Activated T-helper 17 cell treated with anti-CD3 and anti-CD28 coated beads, Interleukin-2, amount 50 U/mL, for 72 hours (primary cell): ENCODE results near the gene LSM10. TPM values are rescaled to one million over a fixed set of nuclear protein-coding genes. Genes with fewer than 3 reads are reported as not detected.

Experiments
- ATAC-seq: fragments of 150-1000 bp; cut with Tn5 transposase; replicated peaks from 2 replicates; pipeline ENCODE4 v1.10.0; 2021; ENCODE audit warnings: mild to moderate bottlenecking, moderate library complexity
- H3K27ac Mint-ChIP-seq: one replicate; pipeline ENCODE4 v1.8.0; 2022; ENCODE audit warnings: mixed read lengths
- H3K27me3 Mint-ChIP-seq: one replicate; pipeline ENCODE4 v1.8.0; 2022; ENCODE audit warnings: mixed read lengths
- H3K36me3 Mint-ChIP-seq: one replicate; pipeline ENCODE4 v1.8.0; 2022; ENCODE audit warnings: low read depth, mild to moderate bottlenecking, mixed read lengths
- H3K4me1 Mint-ChIP-seq: one replicate; pipeline ENCODE4 v1.8.0; 2022; ENCODE audit warnings: mixed read lengths
- H3K4me3 Mint-ChIP-seq: one replicate; pipeline ENCODE4 v1.8.0; 2022; ENCODE audit warnings: mild to moderate bottlenecking, mixed read lengths
- H3K9me3 Mint-ChIP-seq: one replicate; pipeline ENCODE4 v1.8.0; 2022; ENCODE audit warnings: mixed read lengths
- total RNA-seq, 2 donors: library from RNA; stranded (reverse); gene quantifications; one replicate each; pipeline ENCODE4 v1.2.3, GENCODE V29; 2022

The LSM10 gene
- 10 to 100 TPM; 24.6 to 59.6 TPM for total RNA-seq

DNA sequence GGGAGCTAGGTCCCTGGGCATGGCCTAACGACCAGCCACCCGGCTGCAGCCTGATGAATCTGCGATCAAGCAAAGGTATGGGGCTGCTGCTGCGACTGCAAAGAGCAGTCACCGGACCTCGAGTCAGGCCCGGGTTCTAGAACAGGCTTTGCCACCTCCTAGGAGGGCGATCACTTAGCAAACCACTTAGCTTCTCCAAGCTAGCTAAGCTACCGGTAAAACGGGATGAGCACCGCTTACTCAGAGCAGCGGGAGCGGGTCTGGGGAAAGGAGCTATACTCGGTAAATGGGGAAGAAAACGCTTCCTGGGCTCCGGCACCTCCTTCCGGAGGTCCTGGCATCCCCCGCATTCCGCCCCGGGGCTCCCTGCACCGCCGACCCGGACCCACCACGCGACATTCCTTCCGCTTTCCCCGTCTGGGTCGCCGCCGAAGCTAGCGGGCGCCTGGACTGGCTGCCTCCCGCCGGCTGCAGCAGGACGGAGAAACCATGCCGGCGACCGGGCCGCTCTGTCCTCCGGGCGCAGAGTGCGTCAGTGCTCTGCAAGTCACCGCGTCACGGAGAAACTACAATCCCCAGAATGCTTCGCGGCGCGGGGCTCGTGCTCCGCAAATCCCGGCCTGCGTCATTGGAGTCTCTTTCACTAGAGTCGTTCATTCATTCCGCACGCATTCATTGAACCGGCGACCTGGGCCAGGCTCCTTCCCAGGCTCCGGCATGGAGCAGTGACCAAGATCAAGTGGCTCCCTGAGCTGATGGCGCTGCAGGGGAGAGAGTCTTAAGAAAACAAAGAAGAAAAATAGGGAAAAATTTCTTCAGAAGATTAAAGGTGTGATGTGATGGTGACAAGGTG is at the start of gene LSM10:
LSM10 (minus strand) TSS at position 531 of the 853 bp plus-strand sequence. CDS start 3,779 bp downstream, outside the sequence.
- Mint-ChIP-seq H3K27me3 (no peaks in the 10 kb centered on the region), H3K36me3 (peaks cover 34% of the 10 kb centered on the region), H3K4me3 (peak within 1 kb of the TSS; percentile 89), H3K4me1 (peaks cover 23% of the 10 kb centered on the region), H3K9me3 (no peaks in the 10 kb centered on the region), H3K27ac (peak within 1 kb of the TSS; percentile 90)
- ATAC-seq: peak; percentile 76

DNA sequence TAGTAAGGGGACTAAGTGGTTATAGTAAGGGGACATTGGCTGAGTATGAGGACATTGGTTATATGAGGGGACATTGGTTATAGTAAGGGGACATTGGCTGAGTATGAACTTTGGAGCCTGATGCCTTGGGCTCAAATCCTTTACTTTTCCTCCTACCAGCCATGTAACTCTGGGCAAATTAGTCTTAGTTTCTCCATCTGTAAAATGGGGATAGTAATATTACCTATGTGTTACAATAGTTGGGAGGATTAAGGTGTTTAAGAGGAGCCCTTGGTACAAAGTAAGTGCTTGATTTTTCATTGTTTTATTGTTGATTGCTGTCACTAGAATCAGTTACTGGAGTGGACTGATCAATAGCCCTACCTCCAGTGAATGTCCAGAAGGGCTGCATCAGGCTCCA is 49.7 kb upstream of the LSM10 start:
- Mint-ChIP-seq H3K4me3 (no peak overlapping the region), H3K27me3 (no peaks in the 10 kb centered on the region), H3K9me3 (no peaks in the 10 kb centered on the region), H3K36me3 (peaks cover 5% of the 10 kb centered on the region), H3K27ac (no peak overlapping the region), H3K4me1 (peaks cover 5% of the 10 kb centered on the region)
- no peak for ATAC-seq

DNA sequence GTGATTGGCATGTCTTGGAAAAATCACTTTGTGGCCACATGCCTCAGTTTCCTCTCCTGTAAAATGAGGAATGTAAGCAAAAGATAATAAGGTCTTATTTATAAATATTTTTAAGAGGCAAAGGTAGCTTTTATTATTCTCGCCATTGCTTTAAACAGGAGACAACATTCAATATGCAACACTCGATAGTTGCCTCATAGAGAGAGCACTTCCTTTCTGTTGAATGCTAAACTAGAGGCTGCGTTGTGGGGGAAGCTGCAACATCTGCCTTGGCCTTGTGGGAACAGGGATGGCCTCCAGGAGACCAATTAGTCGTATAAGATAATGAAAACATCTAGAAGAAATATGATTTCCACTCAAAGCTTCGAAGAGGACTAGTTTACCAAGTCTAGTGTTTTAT is 49.0 kb upstream of the LSM10 start:
- ATAC-seq: no peak
- H3K4me3 Mint-ChIP-seq: no peak overlapping the region
- H3K9me3 Mint-ChIP-seq: no peaks in the 10 kb centered on the region
- H3K4me1 Mint-ChIP-seq: peaks cover 5% of the 10 kb centered on the region
- H3K27ac Mint-ChIP-seq: no peak overlapping the region
- peaks cover 5% of the 10 kb centered on the region for H3K36me3 Mint-ChIP-seq
- H3K27me3 Mint-ChIP-seq: no peaks in the 10 kb centered on the region

DNA sequence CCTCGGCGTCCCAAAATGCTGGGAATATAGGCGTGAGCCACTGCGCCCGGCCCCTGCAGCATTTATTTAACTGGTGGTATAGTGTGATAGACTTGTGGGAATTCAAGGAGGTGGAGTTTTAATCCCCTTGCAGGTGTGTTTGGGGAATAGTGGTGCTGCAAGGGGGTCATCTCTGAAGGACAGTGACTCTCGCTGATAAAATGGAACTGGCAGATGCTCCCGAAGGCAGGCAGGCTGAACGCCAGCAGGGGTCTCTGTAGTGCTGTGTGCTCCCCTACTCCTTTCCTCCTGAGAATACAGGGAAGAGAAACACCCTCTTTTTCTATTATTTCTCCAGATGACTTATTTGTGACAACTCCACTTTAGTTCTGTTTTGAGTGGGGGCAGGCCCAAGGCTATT is 48.6 kb upstream of the LSM10 start:
- Mint-ChIP-seq H3K27ac (no peak overlapping the region), H3K36me3 (peaks cover 5% of the 10 kb centered on the region), H3K27me3 (no peaks in the 10 kb centered on the region), H3K4me1 (peaks cover under 1% of the 10 kb centered on the region), H3K4me3 (no peak overlapping the region), H3K9me3 (no peaks in the 10 kb centered on the region)
- ATAC-seq: no peak

DNA sequence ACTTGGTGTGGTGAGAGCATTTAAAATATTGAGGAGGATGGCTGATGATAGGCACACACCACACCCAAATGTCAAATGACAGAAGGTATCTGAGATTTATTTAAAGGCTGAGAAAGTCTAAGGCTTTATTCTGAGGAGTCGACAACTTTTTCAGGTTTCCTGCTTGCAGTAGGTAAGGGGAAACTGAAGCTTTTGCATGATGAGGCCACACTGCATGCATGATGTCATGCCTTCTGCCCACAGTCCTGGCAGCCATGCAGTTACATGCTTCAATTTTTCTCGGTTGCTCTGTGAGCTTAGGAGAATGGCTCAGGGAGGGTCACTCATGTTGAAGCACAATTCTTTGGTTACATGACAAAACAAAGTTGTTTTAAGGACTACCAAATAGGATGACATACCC is 45.6 kb upstream of the LSM10 start:
- ATAC-seq: no peak
- H3K36me3 Mint-ChIP-seq: no peaks in the 10 kb centered on the region
- no peak overlapping the region for H3K4me3 Mint-ChIP-seq
- H3K4me1 Mint-ChIP-seq: no peaks in the 10 kb centered on the region
- no peaks in the 10 kb centered on the region for H3K27me3 Mint-ChIP-seq
- no peak overlapping the region for H3K27ac Mint-ChIP-seq
- no peaks in the 10 kb centered on the region for H3K9me3 Mint-ChIP-seq

DNA sequence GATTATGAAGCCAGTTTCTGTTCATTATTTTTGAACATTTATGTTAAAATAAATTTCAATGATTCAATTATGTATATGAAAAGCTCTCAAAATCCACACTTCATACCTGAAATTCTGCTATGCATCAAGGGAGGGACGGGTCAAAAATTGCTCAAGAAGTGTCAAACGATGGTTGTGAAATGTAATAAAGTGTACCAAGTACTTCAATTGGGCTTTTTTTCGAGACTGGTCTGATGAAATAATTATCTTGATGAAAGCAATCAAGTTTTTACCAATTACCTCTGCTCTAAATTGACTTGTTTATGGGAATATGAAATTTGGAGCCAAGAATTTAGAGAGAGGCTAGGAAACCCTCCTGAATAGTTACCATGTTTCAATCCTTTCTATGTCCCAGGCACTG is 44.6 kb upstream of the LSM10 start:
- Mint-ChIP-seq H3K27ac (no peak overlapping the region), H3K4me1 (no peaks in the 10 kb centered on the region), H3K27me3 (no peaks in the 10 kb centered on the region), H3K4me3 (no peak overlapping the region), H3K9me3 (no peaks in the 10 kb centered on the region), H3K36me3 (no peaks in the 10 kb centered on the region)
- no peak for ATAC-seq

DNA sequence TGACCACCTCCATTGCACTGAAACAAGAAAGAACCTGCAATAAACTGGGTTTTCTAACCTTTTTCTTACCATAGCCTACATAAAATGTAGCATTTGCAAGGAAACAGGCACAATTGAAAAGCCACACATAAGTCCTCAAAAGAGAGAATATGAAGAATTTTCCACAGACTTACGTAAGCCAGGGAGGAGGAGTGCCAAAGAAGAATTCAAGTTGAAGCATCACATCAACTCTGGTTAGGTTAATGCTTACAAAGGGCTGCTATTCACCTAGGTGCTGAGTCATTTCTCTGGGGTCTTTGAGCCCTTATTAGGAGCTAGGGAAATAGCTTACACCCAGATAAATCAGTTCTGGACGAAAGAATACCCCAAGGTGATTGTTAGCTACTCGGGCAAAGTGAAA is 42.9 kb upstream of the LSM10 start:
- Mint-ChIP-seq H3K27ac (no peak overlapping the region), H3K4me3 (no peak overlapping the region), H3K4me1 (peaks cover 3% of the 10 kb centered on the region), H3K27me3 (no peaks in the 10 kb centered on the region), H3K36me3 (no peaks in the 10 kb centered on the region), H3K9me3 (no peaks in the 10 kb centered on the region)
- ATAC-seq: no peak

DNA sequence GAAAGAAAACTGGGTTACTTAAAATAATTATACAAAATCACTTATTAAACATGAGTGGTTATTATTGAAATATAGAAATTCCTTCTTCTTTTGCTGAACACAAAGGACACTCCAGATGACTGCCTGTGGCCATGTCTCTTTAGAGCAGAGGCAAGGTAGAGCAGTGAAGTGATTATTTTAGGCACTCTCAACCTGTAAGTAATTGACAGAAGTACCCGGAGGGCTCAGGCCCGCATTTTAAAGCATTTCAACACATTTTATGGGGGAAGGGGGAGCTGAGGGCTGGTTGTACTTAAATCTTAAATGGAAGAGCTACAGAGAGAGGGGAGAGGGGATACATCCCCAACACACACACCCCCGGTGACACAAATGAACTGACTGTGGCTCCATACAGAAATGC is 42.3 kb upstream of the LSM10 start:
- H3K4me1 Mint-ChIP-seq: peaks cover 3% of the 10 kb centered on the region
- H3K9me3 Mint-ChIP-seq: no peaks in the 10 kb centered on the region
- no peak overlapping the region for H3K27ac Mint-ChIP-seq
- ATAC-seq: no peak
- H3K4me3 Mint-ChIP-seq: no peak overlapping the region
- H3K36me3 Mint-ChIP-seq: no peaks in the 10 kb centered on the region
- H3K27me3 Mint-ChIP-seq: no peaks in the 10 kb centered on the region

DNA sequence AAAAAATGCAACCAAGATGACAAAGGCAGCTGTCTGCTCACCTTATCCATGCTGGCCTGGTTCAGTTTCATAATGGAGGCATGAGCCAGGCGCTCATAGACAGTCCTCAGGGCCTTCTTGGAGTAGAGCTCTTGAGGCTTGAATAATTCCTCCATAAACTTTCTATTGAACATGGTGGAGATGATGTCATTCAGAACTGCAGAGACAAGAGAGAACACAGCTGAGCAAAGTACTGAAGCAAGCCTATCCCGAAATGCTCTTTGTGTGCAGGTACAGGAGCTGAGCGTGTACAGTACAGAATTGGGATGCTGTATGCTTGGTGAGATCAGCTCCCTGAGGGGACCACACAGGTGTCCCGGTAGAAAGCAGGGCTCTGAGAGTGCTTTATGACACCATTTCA is 41.0 kb upstream of the LSM10 start:
- Mint-ChIP-seq H3K27ac (no peak overlapping the region), H3K9me3 (no peaks in the 10 kb centered on the region), H3K4me1 (peaks cover 3% of the 10 kb centered on the region), H3K27me3 (no peaks in the 10 kb centered on the region), H3K36me3 (no peaks in the 10 kb centered on the region), H3K4me3 (no peak overlapping the region)
- ATAC-seq: no peak

DNA sequence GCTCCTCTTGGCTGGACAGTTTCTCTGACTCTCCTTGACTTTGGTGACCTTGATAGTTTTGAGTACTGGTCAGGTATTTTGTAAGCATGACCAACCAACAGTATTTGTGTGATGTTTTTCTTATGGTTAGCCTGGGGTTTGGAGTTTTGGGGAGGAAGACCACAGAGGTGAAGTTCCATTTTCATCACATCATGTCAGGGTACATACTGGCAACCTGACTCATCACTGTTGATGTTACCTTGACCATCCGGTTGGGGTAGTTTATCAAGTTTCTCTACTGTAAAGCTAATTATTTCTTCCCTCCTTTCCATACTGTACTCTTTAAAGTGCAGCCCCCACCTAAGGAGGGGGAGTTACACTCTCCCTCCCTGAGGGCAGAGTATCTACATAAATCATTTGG is 39.1 kb upstream of the LSM10 start:
- H3K4me3 Mint-ChIP-seq: no peak overlapping the region
- no peaks in the 10 kb centered on the region for H3K27me3 Mint-ChIP-seq

DNA sequence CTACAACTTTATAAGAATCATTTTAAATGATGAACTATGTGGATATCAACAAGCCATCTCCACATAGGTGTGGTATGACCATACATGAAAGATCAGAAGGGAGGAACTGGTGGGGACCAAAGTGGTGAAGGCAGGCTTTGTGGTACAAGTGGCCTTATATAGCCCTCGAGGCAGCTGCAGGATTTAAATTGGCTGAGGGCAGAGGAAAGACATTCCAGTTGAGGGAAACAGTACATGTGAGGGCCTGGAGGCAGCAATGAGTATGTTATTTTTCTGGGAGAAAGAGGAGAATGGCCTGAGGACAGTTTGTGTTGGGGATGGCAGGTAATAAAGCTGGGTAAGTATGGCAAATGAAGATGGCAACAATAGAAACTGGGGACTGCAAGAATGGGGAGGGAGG is 35.4 kb upstream of the LSM10 start:
- Mint-ChIP-seq H3K9me3 (no peaks in the 10 kb centered on the region), H3K27me3 (no peaks in the 10 kb centered on the region), H3K4me3 (no peak overlapping the region), H3K27ac (no peak overlapping the region), H3K36me3 (no peaks in the 10 kb centered on the region), H3K4me1 (peaks cover 9% of the 10 kb centered on the region)
- no peak for ATAC-seq

More for the DNA sequence above, 39.1 kb upstream of the LSM10 start:
- H3K4me1 Mint-ChIP-seq: peaks cover 3% of the 10 kb centered on the region
- H3K27ac Mint-ChIP-seq: no peak overlapping the region
- no peaks in the 10 kb centered on the region for H3K9me3 Mint-ChIP-seq
- ATAC-seq: peak; percentile 6
- H3K36me3 Mint-ChIP-seq: no peaks in the 10 kb centered on the region

DNA sequence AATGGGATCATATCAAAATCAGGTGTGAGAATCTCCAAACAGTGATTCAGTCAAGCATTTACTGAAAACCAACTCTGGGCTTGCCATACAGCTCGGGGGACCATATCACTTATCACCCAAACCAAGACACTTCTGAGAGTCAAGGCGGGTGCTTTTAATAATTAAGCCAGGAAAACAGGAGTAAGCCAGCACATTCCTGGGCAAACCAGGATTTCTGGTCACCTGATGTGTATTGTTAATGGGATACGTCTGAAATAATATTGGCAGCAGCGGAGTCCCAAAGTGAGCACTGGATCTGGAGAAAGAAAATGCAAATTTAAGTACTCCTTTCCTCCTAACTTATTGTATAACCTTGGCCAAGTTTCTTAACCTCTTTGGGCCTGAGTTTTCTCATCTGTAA is 34.9 kb upstream of the LSM10 start:
- no peak overlapping the region for H3K27ac Mint-ChIP-seq
- no peaks in the 10 kb centered on the region for H3K36me3 Mint-ChIP-seq
- no peaks in the 10 kb centered on the region for H3K9me3 Mint-ChIP-seq
- no peak overlapping the region for H3K4me3 Mint-ChIP-seq
- no peaks in the 10 kb centered on the region for H3K27me3 Mint-ChIP-seq
- H3K4me1 Mint-ChIP-seq: peaks cover 9% of the 10 kb centered on the region
- no peak for ATAC-seq

DNA sequence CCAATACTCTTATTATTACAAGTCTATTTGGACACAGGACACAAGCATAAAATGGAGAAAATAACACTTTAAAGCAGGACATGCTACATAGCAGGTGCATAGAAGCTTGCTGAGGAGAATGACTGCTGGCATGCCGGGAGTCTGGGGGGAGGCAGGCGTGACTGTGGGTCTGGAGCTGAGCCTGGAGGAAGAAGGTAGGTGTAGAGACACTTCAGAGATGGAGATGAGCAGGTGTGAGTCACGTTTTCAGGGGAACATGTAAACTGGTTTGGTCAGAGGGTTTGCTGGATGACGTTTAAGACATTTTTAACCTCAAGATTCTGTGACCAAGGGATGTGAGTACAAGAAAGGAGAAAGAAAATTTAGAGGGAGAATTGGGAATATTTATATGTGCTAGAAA is 28.1 kb upstream of the LSM10 start:
- peak; percentile 93 for ATAC-seq
- H3K36me3 Mint-ChIP-seq: no peaks in the 10 kb centered on the region

DNA sequence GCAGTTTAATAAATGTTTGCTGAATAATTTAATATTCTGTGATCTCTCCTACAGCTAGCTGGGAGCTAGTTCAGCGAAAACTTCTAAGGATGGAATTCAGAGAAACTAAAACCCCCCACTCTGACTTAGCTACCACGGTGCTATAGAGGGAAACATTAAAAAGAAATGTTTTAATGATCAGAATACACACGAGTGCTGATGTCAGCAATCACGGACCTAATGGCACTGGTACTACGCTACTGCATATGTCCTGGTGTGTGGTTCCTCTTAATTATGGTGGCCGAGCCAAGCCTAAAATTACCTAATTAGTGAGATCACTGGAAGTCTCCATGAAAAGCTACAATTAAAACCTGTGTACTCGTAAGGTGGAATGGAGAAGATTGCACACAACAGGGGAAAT is 23.9 kb upstream of the LSM10 start:
- Mint-ChIP-seq H3K27ac (peak overlapping the region; percentile 86), H3K27me3 (no peaks in the 10 kb centered on the region), H3K9me3 (no peaks in the 10 kb centered on the region), H3K36me3 (no peaks in the 10 kb centered on the region), H3K4me3 (no peak overlapping the region), H3K4me1 (peaks cover 19% of the 10 kb centered on the region)
- no peak for ATAC-seq

More for the DNA sequence above, 28.1 kb upstream of the LSM10 start:
- H3K4me1 Mint-ChIP-seq: peaks cover 10% of the 10 kb centered on the region
- peak overlapping the region; percentile 42 for H3K27ac Mint-ChIP-seq
- H3K9me3 Mint-ChIP-seq: no peaks in the 10 kb centered on the region
- H3K27me3 Mint-ChIP-seq: no peaks in the 10 kb centered on the region
- H3K4me3 Mint-ChIP-seq: peak overlapping the region; percentile 1

DNA sequence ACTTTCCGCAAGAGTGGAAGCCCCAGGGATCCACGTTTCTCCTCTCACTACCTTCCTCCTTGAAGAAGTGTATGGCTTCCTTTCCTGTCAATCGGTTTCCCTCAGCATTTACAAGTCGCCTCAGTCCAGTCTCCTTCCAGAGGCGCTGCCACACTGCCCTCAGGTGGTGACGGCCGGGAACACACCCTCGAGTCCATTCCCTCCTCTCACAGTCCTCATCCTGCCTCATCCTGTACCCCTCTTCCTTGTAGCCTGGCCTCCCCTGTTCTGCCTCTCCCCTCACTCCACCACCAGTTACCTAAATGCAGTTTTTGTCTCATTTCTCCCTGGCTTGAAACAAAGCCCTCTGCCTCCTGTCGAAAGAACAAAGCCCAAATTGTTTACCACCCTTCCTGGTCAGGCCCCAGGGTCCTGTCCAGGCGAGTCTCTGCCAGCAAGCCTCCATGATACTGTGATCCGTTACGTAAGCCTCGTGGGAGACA is 23.2 kb upstream of the LSM10 start:
- ATAC-seq: peak; percentile 98
- Mint-ChIP-seq H3K36me3 (no peaks in the 10 kb centered on the region), H3K9me3 (no peaks in the 10 kb centered on the region), H3K27ac (peak overlapping the region; percentile 86), H3K4me3 (peak overlapping the region; percentile 51), H3K4me1 (peaks cover 16% of the 10 kb centered on the region), H3K27me3 (no peaks in the 10 kb centered on the region)
